PFSK-1 (cell line): ENCODE measurements around the gene SDC1.

Experiments used
- POLR2AphosphoS5 ChIP-seq: IDR thresholded peaks from 2 replicates; pipeline ENCODE4 v1.6.1; 2012; ENCODE audit warnings: low read depth, mild to moderate bottlenecking, control low read depth, low read length, moderate library complexity
- REST ChIP-seq, 2 experiments: IDR thresholded peaks; 2 replicates each; pipeline versions ENCODE4 v1.6.1 to v1.8.0; 2011 to 2012; ENCODE audit warnings: low read depth in 2 of 2, low read length in 2 of 2, control low read depth in 1 of 2, inconsistent platforms in 1 of 2, mild to moderate bottlenecking in 1 of 2, moderate library complexity in 1 of 2; ENCODE audit not compliant: insufficient read depth in 1 of 2
- TAF1 ChIP-seq: IDR thresholded peaks from 2 replicates; pipeline ENCODE4 v1.6.1; 2012; ENCODE audit warnings: low read length, control low read depth, borderline replicate concordance; ENCODE audit not compliant: insufficient read depth

GRCh38 chr2:20209373-20210109, 15.4 kb downstream of the SDC1 start:
- TF ChIP-seq TAF1 (no peak), REST (IDR thresholded peaks at IDR 0.05; ENCODE audit: insufficient read depth in 1 of 2, low read depth in 2 of 2, low read length in 2 of 2) (no peak), POLR2AphosphoS5 (no peak)
